DMS79 treated with DMSO at 0.1 percent for 48 hours (cell line): Measurements from ENCODE around the gene IGFBP1.
"Not testable (repeated sequence)": the region's sequence is repeated elsewhere in the genome, so short reads cannot be mapped to it uniquely, and the experiment has no call there.

Source experiments
- DNase-seq: peaks from one replicate; lab custom pipeline; 2025; lab: John Stamatoyannopoulos, UW

IGFBP1 gene

GRCh38 chr7:45938626-45939302, 50.5 kb downstream of the IGFBP1 start:
- DNase-seq: no peak

- no peak for DNase-seq
Observed at GRCh38 chr7:45939574-45939973, 51.3 kb downstream of the IGFBP1 start.

- DNase-seq: not testable (repeated sequence)
Observed at GRCh38 chr7:45940237-45940781, 52.0 kb downstream of the IGFBP1 start.

- no peak for DNase-seq
Observed at GRCh38 chr7:45940939-45941338, 52.7 kb downstream of the IGFBP1 start.
